GM21515 (cell line): Measurements from ENCODE around the gene SUGT1.

Experiments used
- ATAC-seq: cut with Tn5 transposase; IDR thresholded peaks from one replicate; pipeline ENCODE4 v1.9.1; 2021; ENCODE audit not compliant: unreplicated experiment

The SUGT1 gene

DNA sequence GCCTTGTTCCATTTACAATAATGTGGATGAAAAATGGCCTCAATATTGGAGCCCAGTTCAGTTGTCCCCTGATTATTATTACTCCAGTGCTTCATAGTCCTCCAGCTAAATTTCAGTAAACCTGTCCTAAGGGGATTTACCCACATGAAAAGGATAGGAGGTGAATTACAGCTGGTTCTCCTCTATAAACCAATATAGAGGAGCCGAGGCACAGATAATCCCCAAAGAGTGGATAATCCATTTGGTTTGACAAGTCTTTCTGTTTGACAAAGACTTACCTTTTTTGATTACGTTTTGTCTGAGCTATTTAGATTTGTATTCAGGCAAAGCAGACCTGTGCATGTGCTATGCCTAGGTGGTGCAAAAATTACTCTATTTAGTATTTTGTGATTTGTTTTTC lies 84.3 kb downstream of the SUGT1 start:
- no peak for ATAC-seq

DNA sequence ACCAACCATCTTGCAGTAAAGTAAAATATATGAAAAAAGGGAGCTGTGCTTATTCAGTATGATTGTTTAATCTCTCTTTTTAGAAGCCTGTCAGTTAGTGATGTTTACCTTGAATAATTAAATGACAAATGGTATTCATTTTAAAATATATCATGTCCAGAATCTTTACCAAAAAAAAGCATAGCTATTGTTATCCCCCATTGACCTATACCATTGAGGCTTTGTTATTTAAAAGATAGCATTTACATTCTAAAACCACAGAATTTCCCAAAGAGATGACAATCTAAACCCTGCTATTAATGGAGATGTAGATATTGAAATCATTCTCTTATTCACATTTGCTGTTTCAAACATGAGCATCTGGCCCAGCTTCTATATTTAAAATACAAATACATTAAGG lies 84.8 kb downstream of the SUGT1 start:
- no peak for ATAC-seq

DNA sequence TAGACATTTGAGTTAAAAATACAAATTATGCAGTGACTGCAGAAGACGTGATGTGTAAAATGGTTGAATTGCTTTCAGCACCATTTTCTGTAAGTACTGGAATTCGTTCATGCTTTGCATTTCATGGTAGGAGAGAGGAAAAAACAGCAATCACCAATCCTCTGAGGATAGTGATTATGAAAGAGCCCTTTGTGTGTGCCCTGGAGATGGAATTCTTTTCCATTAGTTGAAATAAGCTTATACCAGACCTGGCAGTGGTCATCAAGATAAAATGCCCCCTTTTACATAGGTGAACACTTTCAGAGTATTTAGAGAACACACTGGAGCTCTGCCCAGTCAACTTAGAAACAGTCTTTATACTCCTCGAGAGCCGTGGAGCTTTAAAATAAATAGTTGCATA lies 85.3 kb downstream of the SUGT1 start:
- no peak for ATAC-seq

DNA sequence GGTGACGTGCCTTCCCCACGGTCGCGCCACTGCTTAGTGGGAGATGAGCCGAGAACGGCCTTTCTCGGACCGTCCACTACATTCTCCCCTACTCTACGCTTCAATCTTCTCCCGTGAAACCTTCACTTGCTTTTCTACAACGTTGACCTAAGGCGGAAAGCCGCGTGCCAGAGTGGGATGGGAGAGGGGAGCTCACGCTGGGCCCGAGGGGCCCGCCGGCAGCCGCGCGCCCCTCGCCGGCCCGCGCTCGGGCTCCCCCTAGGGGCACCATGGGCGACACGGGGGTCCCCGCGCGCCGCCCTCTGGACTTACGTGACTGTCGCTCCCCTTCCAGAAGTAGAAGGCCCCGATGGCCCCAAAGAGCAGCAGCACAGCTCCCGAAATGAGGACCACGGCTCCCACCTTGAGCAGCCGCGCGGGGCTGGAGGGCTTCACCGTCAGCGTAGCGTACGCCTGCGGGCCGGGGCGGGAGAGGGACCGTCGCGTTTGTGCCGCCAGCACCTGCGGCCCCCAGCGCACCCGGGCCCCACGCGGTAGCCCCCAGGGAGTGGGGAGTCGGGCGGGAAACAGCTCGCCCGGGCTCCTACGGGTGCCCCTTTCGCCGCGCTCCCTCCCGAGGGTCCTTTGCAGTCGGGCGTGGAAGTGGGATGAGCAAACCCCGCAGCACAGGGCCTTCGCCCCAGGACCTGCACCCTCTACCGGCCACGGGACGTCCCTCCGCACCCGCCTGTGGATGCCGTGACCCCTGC lies 86.3 kb downstream of the SUGT1 start:
- ATAC-seq = no peak

DNA sequence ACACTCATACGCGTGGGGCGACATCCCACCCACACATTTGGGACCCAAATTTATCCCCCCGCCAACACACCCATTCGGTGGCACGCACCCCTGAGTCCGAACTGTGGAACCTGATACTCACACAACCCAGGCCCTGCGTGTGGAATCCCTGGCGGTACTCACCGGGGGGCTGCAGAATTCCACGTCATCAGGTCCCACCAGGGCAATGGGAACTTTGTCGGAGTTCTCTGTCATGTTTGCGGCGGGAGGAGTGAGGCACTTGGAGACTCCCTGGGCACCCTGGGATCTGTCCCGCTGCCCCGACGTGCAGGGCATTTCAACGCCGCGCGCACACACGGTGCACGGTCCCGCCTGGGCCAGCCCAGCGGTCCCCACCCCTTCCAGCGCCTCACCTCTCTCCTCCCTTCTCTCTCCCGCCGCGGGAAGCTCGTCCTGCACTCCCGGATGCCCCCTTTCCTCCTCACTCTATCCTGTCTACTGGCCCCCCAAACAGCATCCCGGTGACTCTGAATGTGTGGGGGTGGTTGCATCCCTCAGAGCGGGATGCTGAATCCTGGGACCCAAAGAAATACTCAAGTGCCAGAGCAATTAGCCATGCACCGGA lies 86.9 kb downstream of the SUGT1 start, which contains the start of gene CNMD:
Gene CNMD (minus strand): TSS at position 353 of the 604 bp plus-strand sequence. CDS start 119 bp downstream, at position 234.
- no peak for ATAC-seq

DNA sequence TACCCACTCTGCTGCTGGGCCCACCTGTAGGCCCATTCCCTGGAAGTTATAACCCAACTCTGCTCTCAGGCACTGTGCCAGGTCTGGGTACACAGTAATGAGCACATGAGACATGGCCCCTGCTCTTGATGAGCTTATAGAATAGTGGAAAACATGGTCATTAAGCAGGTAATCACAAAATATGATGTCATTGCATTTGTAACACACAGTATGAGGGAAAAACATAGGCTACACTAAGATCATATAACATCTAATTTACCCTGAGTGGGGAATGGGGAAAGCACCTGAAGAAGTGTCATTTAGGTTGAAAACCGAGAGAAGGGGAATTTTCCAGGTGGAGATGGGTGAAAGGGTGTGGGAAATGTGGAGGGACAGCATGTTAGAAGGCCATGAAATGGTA lies 90.9 kb downstream of the SUGT1 start:
- no peak for ATAC-seq

DNA sequence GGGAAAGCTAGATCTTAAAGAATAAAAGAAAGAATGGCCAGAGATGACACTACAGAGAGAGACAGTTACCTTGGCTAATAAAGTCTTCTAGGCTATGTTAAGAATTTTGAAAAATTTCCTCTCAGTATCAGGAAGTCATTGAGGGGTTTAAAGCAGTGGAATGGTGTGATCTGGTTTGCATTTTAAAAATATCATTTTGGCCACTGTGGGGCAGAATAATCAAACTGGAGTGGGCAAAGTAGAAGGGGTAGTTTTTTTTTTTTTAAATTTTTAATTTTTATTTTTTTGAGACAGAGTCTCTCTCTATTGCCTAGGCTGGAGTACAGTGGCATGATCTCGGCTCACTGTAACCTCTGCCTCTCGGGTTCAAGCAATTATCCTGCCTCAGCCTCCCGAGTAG lies 91.4 kb downstream of the SUGT1 start:
- no peak for ATAC-seq

DNA sequence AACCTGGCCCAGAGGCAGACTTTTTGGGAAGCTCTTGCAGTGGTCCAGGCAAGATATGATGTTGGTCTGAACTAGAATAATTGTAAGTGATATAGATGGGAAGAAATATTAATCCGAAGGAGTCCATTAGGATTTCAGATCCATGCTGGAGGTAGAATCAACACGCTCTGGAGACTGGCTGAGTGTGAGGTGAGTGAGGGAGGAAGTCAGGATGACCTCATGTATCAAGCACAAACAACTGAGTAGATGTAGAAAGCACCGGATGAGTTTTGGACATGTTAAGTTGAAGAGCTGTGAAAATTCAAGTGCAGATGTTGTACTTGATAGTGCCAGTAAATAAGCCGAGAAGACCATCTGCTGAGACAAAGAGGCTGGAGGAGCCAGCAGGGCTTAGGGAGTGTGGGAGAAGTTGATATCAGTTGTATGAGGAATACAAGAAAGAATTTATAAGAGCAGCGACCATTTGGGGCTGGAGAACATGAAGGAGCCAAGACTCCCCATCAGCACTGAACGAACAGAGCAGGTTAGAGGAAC lies 92.3 kb downstream of the SUGT1 start:
- ATAC-seq = no peak

DNA sequence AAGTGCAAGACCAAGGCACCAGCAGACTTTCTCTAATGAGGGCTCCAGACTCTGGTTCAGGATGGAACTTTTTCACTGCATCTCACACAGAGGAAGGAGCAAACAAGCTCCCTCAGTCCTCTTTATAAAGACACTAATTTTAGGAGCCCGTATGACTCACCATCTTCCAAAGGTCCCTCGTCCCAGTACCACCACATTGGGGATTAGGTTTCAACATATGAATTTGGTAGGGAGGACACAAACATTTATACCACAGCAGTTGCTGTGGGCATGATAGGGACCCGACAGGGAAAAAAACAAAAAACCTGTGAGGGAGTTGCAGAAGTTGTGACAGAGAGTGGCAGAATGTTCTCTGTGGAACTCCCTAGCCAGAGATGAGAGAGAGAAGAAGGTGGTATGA lies 93.5 kb downstream of the SUGT1 start:
- ATAC-seq = no peak

DNA sequence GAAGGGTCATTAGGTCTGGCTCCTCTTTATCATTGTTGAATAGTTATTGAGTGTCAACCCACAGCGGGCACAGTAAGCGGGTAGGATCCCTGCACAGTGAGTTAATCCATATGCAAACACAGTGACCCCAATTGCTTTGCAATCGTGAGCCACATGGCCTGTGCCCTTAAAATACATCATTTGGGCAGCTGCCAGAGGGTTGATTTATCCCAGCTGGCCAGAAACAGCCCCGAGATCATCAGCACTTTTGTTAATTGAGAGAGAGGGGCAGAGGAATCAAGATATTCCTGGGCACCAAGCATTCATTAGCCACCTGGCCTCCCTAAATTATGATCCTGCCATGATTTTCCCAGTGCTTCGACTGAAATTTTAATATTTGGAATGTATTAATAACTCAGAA lies 96.8 kb downstream of the SUGT1 start:
- no peak for ATAC-seq
